HepG2 (cell line): Measurements from ENCODE around the gene CCS. TPM values are rescaled to one million over a fixed set of nuclear protein-coding genes. Genes with fewer than 3 reads are reported as not detected.
A peak's percentile ranks its signal among the peaks of the same experiment; 100 is the strongest.

ENCODE experiments used
- ARNT ChIP-seq: fragments of 450-650 bp; IDR thresholded peaks from 2 replicates; pipeline ENCODE4 v1.6.1; 2017
- DBP ChIP-seq: sonication (generic); formaldehyde crosslinking; IDR thresholded peaks from 2 replicates; pipeline ENCODE4 v1.4.0; 2020; ENCODE audit warnings: missing genetic modification reagents; ENCODE audit errors: not compliant biosample characterization
- E2F1 ChIP-seq: sonication (generic); formaldehyde crosslinking; IDR thresholded peaks from 2 replicates; pipeline ENCODE4 v1.5.0; 2020; ENCODE audit warnings: missing genetic modification reagents
- ERF ChIP-seq: IDR thresholded peaks from 2 replicates; pipeline ENCODE4 v1.6.1; 2018; ENCODE audit warnings: missing biosample characterization, missing genetic modification reagents
- JUN ChIP-seq: sonication (generic); formaldehyde crosslinking; IDR thresholded peaks from 2 replicates; pipeline ENCODE4 v1.4.0; 2020; ENCODE audit warnings: mild to moderate bottlenecking, missing genetic modification reagents
- NCOA2 ChIP-seq: sonication (generic); formaldehyde crosslinking; IDR thresholded peaks from 2 replicates; pipeline ENCODE4 v1.8.0; 2022; ENCODE audit warnings: inconsistent platforms
- NCOR1 ChIP-seq: fragments of 200-600 bp; sonication (generic); IDR thresholded peaks from 2 replicates; pipeline ENCODE4 v1.7.0; 2017; ENCODE audit warnings: antibody characterized with exemption, low read length, borderline replicate concordance
- PAXIP1 ChIP-seq: sonication (generic); formaldehyde crosslinking; conservative IDR thresholded peaks from 2 replicates; pipeline ENCODE4 v1.4.0; 2020; ENCODE audit warnings: mild to moderate bottlenecking, missing genetic modification reagents, moderate library complexity
- POLR2AphosphoS2 ChIP-seq: IDR thresholded peaks from 2 replicates; pipeline ENCODE4 v1.6.1; 2011; ENCODE audit warnings: low read depth, low read length, improper control_type of control experiment
- SAP130 ChIP-seq: IDR thresholded peaks from 2 replicates; pipeline ENCODE4 v1.6.1; 2016; ENCODE audit warnings: low read depth
- TMF1 ChIP-seq: sonication (generic); formaldehyde crosslinking; IDR thresholded peaks from 2 replicates; pipeline ENCODE4 v1.8.1; 2022; ENCODE audit warnings: low read depth, missing genetic modification reagents
- TOPORS ChIP-seq: sonication (generic); formaldehyde crosslinking; IDR thresholded peaks from 2 replicates; pipeline ENCODE4 v1.8.0; 2023; ENCODE audit warnings: mild to moderate bottlenecking, missing genetic modification reagents
- ZBTB33 ChIP-seq: sonication (generic); formaldehyde crosslinking; IDR thresholded peaks from 2 replicates; pipeline ENCODE4 v1.4.0; 2020; ENCODE audit warnings: missing genetic modification reagents
- ZNF367 ChIP-seq: sonication (generic); formaldehyde crosslinking; IDR thresholded peaks from 2 replicates; pipeline ENCODE4 v1.4.0; 2020; ENCODE audit warnings: missing genetic modification reagents, borderline replicate concordance
- ZNF512 ChIP-seq: sonication (generic); formaldehyde crosslinking; IDR thresholded peaks from 2 replicates; pipeline ENCODE4 v1.4.0; 2020; ENCODE audit warnings: mild to moderate bottlenecking, missing genetic modification reagents
- ZNF512B ChIP-seq: sonication (generic); formaldehyde crosslinking; IDR thresholded peaks from 2 replicates; pipeline ENCODE4 v1.5.1; 2020; ENCODE audit warnings: missing genetic modification reagents, mild to moderate bottlenecking, borderline replicate concordance
- ZNF576 ChIP-seq: sonication (generic); formaldehyde crosslinking; IDR thresholded peaks from 2 replicates; pipeline ENCODE4 v1.4.0; 2020; ENCODE audit warnings: mild to moderate bottlenecking, missing genetic modification reagents
- ZNF891 ChIP-seq: sonication (generic); formaldehyde crosslinking; IDR thresholded peaks from 2 replicates; pipeline ENCODE4 v1.5.0; 2020; ENCODE audit warnings: mild to moderate bottlenecking, missing genetic modification reagents
- polyA plus RNA-seq, 8 experiments: library from polyadenylated mRNA; depleted of rRNA in 3 of 8; stranded (reverse) in 7 of 8; unstranded in 1 of 8; fragments of >200 nt; fragmentation: Illumina TruSeq in 4 of 8; extraction: Trizol in 4 of 8; gene quantifications; 2 replicates each; pipeline versions ENCODE4 v1.2.1 to v1.2.3, GENCODE V29; 2011 to 2016; ENCODE audit warnings: low read depth in 4 of 8, missing spikeins in 1 of 8, mixed read lengths in 1 of 8; ENCODE audit not compliant: insufficient read depth in 1 of 8
- total RNA-seq, 5 experiments: library from RNA; depleted of rRNA; stranded (reverse); fragments of >200 nt; fragmentation: Illumina TruSeq; extraction: Trizol; gene quantifications; 2 replicates each; pipeline ENCODE4 v1.2.3, GENCODE V29; 2016; ENCODE audit warnings: low read depth in 1 of 5

Gene CCS
- total and polyA plus RNA-seq, 2 of the 13 experiments (the other 11 are each of a cell fraction or from before 2014, with no cell fraction given) = 25.4 to 44.6 TPM

GRCh38 chr11:66591175-66591574 is 1.8 kb upstream of the CCS start (continued):
- TF ChIP-seq PAXIP1 = 0 out of 2 replicates have a peak, but pooled peaks have one; percentile 43
- TF ChIP-seq ARNT = no peak
- no peak for TF ChIP-seq E2F1 (CRISPR knock-in tag)
- no peak for TF ChIP-seq JUN
- no peak for TF ChIP-seq TMF1 (CRISPR knock-in tag)
- TF ChIP-seq ZNF512B (CRISPR knock-in tag) = no peak
- TF ChIP-seq TOPORS (CRISPR knock-in tag) = 0 out of 2 replicates have a peak, but pooled peaks have one; percentile 27
- TF ChIP-seq ERF (CRISPR knock-in tag) = no peak
- peak; percentile 28; the same call in 1 of the 2 replicates for TF ChIP-seq SAP130
- TF ChIP-seq ZBTB33 (CRISPR knock-in tag) = no peak
- TF ChIP-seq ZNF367 (CRISPR knock-in tag) = no peak
- 0 out of 2 replicates have a peak, but pooled peaks have one; percentile 11 for TF ChIP-seq NCOA2 (CRISPR knock-in tag)
- TF ChIP-seq ZNF891 = no peak
- TF ChIP-seq NCOR1 = no peak; the same call in 1 of the 2 replicates
- no peak for TF ChIP-seq DBP (CRISPR knock-in tag)
- no peak for TF ChIP-seq ZNF576
- no peak for TF ChIP-seq POLR2AphosphoS2
- TF ChIP-seq ZNF512 = no peak
